ENCODE measurements around the gene DOCK4. TPM values are rescaled to one million over a fixed set of nuclear protein-coding genes. Genes with fewer than 3 reads are reported as not detected.
A peak's percentile ranks its signal among the peaks of the same experiment; 100 is the strongest.

DOCK4 gene
- total and polyA plus RNA-seq, 7 donors, result 3.0 to 28.5 (median 14.1) TPM

DNA sequence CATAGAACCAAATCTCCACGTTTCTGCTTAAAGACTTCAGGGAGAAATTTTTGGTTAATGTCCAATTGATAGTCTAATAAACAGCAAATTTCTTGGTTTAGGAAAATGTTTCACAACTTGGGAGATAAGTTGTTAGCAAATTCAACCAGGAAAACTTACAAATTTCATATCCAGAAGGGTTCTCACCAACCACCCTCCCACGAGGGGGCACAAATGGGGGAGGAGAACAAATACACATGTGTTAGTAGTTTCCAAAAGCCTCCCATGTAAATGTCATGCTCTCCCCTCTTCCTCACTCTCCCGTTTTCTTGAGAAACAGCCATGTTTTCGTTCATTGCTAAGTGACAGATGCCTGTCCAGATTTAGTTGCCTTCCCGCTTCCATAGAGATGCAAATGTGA, 10.5 kb downstream of the DOCK4 start:
- H3K27ac ChIP-seq, result no peak overlapping the region
- no peak for DNase-seq
- H3K4me3 ChIP-seq, result no peak overlapping the region
- H3K27me3 ChIP-seq, result no peaks in the 10 kb centered on the region
- no peaks in the 10 kb centered on the region for H3K36me3 ChIP-seq
- peaks cover 0 to 19% (median 12%) of the 10 kb centered on the region in 4 donors for H3K4me1 ChIP-seq
- no peak for TF ChIP-seq CTCF (IDR thresholded peaks at IDR 0.05)
- TF ChIP-seq EP300 (IDR thresholded peaks at IDR 0.05), result no peak
- no peak for TF ChIP-seq POLR2AphosphoS5 (IDR thresholded peaks at IDR 0.05)
- TF ChIP-seq POLR2A (IDR thresholded peaks at IDR 0.05), result no peak
- 82 to 85% methylated on average over 5 of the region's 5 CpGs for WGBS, 2 donors
- intact Hi-C loops (cut with DNase I), result no loop called here
- peaks cover 0 to 2% (median 0%) of the 10 kb centered on the region in 4 donors for H3K9me3 ChIP-seq

GRCh38 chr7:112193915-112194502, 12.2 kb downstream of the DOCK4 start:
- intact Hi-C loops (cut with DNase I), result no loop called here
- no peaks in the 10 kb centered on the region for H3K27me3 ChIP-seq

GRCh38 chr7:112192236-112193154, 13.7 kb downstream of the DOCK4 start:
- DNase-seq, result no peak
- intact Hi-C loops (cut with DNase I), result no loop called here
- TF ChIP-seq POLR2A (IDR thresholded peaks at IDR 0.05) (no peak), POLR2AphosphoS5 (IDR thresholded peaks at IDR 0.05) (peak in 1 of 4 donors; percentile 39)
- peaks cover 0 to 16% (median 10%) of the 10 kb centered on the region in 4 donors for H3K4me1 ChIP-seq
- no peaks in the 10 kb centered on the region for H3K36me3 ChIP-seq
- peak overlapping the region in 2 of 4 donors; percentile 3 to 29 for H3K27ac ChIP-seq
- WGBS, 2 donors, result 69 to 76% methylated on average over 4 of the region's 4 CpGs
- H3K4me3 ChIP-seq, result no peak overlapping the region
- peaks cover 0 to 2% (median 0%) of the 10 kb centered on the region in 4 donors for H3K9me3 ChIP-seq
- H3K27me3 ChIP-seq, result no peaks in the 10 kb centered on the region

More at GRCh38 chr7:112193915-112194502, 12.2 kb downstream of the DOCK4 start:
- no peak for TF ChIP-seq POLR2AphosphoS5 (IDR thresholded peaks at IDR 0.05)
- no peak for TF ChIP-seq CTCF (IDR thresholded peaks at IDR 0.05)
- no peak for TF ChIP-seq POLR2A (IDR thresholded peaks at IDR 0.05)
- TF ChIP-seq EP300 (IDR thresholded peaks at IDR 0.05), result no peak
- H3K9me3 ChIP-seq, result peaks cover 0 to 2% (median 0%) of the 10 kb centered on the region in 4 donors
- peaks cover 0 to 19% (median 12%) of the 10 kb centered on the region in 4 donors for H3K4me1 ChIP-seq
- H3K27ac ChIP-seq, result no peak overlapping the region
- H3K4me3 ChIP-seq, result no peak overlapping the region
- DNase-seq, result no peak
- no peaks in the 10 kb centered on the region for H3K36me3 ChIP-seq

DNA sequence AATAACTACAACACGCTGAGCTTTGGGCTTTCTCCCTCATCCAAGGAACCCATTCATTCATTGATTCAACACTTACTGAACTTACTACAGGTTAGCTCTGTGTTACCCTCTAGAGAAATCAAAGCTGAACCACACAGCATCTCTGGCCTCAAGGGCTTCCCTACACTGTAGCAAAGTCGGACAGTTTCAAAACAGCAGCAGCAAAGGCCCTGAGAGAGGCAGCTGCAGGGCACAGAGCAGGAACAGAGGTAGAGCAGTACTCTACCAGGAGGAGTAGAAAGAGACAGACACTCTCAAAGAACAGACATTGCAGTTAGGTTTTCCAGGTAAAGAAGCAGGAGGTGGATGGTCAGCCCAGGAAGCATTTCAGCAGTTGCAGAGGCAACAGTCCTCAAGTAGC, 16.1 kb downstream of the DOCK4 start:
- no peak for DNase-seq
- Histone ChIP-seq H3K9me3 (peaks cover 0 to 2% (median 0%) of the 10 kb centered on the region in 4 donors), H3K27me3 (no peaks in the 10 kb centered on the region), H3K36me3 (no peaks in the 10 kb centered on the region), H3K27ac (no peak overlapping the region), H3K4me3 (no peak overlapping the region), H3K4me1 (peaks cover 0 to 12% (median 8%) of the 10 kb centered on the region in 4 donors)
- intact Hi-C loops (cut with DNase I), result no loop called here
- 91 to 92% methylated on average over 2 of the region's 2 CpGs for WGBS, 2 donors
- TF ChIP-seq POLR2AphosphoS5 (IDR thresholded peaks at IDR 0.05) (no peak), EP300 (IDR thresholded peaks at IDR 0.05) (no peak), POLR2A (IDR thresholded peaks at IDR 0.05) (no peak), CTCF (IDR thresholded peaks at IDR 0.05) (no peak)

- WGBS, 2 donors, result 93 to 97% methylated on average over 5 of the region's 5 CpGs
- peaks cover 0 to 12% (median 10%) of the 10 kb centered on the region in 4 donors for H3K4me1 ChIP-seq
- no peak for DNase-seq
- intact Hi-C loops (cut with DNase I), result no loop called here
- TF ChIP-seq CTCF (IDR thresholded peaks at IDR 0.05), result no peak
- no peak for TF ChIP-seq EP300 (IDR thresholded peaks at IDR 0.05)
- TF ChIP-seq POLR2A (IDR thresholded peaks at IDR 0.05), result no peak
- TF ChIP-seq POLR2AphosphoS5 (IDR thresholded peaks at IDR 0.05), result no peak
- no peak overlapping the region for H3K4me3 ChIP-seq
- no peaks in the 10 kb centered on the region for H3K27me3 ChIP-seq
- no peaks in the 10 kb centered on the region for H3K36me3 ChIP-seq
- H3K27ac ChIP-seq, result no peak overlapping the region
- peaks cover 0 to 2% (median 0%) of the 10 kb centered on the region in 4 donors for H3K9me3 ChIP-seq
Measured at GRCh38 chr7:112189691-112190090, 16.5 kb downstream of the DOCK4 start.
